HG03103 (cell line): ENCODE data around the gene FNIP2.
"Not testable (repeated sequence)": the region's sequence is repeated elsewhere in the genome, so short reads cannot be mapped to it uniquely, and the experiment has no call there.

ENCODE experiments used
- ATAC-seq: cut with Tn5 transposase; IDR thresholded peaks from one replicate; pipeline ENCODE4 v1.9.1; 2021; ENCODE audit warnings: low read depth; ENCODE audit not compliant: unreplicated experiment

The FNIP2 gene

DNA sequence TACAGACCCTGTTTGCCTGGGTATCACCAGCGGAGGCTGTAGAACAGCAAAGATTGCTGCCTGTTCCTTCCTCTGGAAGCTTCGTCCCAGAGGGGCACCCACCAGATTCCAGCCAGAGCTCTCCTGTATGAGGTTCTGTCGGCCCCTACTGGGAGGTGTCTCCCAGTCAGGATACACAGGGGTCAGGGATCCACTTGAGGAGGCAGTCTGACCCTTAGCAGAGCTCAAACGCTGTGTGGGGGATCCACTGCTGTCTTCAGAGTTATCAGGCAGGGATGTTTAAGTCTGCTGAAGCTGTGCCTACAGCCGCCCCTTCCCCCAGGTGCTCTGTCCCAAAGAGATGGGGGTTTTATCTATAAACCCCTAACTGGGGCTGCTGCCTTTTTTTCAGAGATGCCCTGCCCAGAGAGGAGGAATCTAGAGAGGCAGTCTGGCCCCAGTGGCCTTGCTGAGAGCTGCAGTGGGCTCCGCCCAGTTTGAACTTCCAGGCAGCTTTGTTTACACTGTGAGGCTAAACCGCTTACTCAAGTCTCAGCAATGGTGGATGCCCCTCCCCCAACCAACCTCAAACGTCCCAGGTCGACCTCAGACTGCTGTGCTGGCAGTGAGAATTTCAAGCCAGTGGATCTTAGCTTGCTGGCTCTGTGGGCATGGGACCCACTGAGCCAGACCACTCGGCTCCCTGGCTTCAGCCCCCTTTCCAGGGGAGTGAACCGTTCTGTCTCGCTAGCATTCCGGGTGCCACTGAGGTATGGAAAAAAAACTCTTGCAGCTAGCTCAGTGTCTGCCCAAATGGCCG, 133.7 kb downstream of the FNIP2 start:
- not testable (repeated sequence) for ATAC-seq

- ATAC-seq = no peak
Measured at GRCh38 chr4:158903079-158903456, 134.2 kb downstream of the FNIP2 start.

GRCh38 chr4:158903472-158904043, 134.7 kb downstream of the FNIP2 start:
- no peak for ATAC-seq

DNA sequence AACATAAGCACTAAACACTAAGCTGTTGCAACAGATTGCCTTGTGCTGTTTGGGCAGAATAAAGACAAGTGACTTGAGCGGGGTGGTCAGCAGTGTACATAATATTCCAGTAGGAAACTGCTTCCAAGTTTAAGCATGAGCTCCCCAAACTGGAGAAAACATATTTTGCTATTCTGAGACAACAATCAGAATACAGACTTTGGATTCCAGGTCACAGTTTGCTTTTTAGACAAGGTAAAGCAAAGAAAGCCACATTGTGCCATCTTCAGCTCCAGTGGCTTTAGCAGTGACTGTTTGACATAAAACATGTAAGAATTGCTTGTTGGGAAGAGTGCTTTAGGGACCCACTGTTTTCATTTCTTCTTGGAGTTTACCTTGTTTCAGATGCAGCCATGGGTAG, 136.0 kb downstream of the FNIP2 start:
- no peak for ATAC-seq

DNA sequence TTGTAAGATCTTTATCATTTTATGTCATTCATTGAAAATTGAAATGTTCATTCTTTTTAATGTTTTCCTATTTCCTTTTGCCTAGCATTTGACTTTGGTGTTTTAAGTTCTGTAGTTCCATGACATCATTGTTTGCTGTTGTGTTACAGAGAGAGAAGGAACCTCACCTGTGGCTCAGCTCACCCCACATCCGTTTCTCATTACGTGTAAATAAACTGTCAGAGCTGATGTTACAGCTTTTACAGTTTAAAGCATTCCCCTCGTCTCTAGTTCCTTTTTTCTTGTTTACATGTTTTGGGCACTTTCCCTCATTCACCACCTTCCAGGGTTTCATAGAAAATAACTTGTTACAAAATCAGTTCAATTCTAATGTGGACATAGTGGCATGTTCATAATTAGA, 137.2 kb downstream of the FNIP2 start:
- ATAC-seq = peak; percentile 84

DNA sequence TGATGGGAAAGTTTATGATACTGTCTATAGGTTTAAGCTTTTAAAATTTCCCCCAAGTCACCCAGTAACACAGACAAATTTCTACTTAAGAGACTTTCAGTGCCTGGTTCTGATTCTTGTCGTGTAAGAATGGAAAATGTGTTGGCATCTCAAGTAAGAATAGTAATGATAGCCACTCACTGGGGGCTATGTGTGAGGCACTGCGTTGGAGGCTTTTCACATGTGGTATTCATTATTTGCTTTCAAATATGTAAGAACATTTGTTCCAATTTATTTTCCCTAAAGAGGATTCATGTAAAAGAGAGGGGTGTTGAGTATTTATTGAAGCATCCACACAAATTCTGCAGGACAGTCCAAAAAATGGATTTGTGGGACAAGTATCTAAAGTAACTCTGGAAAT, 143.6 kb downstream of the FNIP2 start:
- no peak for ATAC-seq

DNA sequence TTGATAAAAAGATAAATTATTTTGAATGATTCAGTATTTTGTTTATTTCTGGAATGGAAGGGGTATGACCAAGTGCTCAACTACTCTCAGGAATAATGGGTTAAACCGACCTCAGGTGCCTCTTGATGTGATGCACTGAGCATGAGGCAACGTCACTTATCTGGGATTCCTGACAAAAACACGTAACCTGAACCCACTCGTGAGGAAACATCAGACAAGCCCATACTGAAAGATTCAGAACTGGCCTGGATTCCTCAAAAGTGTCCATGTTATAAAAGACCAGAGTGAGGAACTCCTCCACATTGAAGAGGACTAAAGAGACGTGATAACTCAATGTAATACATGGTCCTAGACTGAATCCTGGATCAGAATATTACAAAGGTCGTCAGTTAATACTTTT, 144.0 kb downstream of the FNIP2 start:
- ATAC-seq = no peak

DNA sequence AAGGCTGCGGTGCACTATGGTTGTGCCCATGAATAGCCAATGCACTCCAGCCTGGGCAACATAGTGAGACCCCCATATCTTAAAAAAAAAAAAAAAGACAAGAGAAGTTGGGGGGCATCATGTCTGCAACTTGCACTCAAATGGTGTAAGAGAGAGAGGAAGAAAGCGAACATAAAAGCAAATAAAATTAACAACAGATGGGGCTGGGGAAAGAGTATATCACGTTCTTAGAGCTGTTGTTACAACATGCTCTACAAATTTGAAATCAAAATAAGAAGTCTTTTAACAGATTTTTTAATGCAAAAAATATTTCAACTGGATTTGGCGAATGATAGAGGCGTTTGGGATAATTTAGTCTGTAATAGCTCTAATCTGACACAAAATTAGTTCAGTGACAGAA, 144.9 kb downstream of the FNIP2 start:
- ATAC-seq = no peak

DNA sequence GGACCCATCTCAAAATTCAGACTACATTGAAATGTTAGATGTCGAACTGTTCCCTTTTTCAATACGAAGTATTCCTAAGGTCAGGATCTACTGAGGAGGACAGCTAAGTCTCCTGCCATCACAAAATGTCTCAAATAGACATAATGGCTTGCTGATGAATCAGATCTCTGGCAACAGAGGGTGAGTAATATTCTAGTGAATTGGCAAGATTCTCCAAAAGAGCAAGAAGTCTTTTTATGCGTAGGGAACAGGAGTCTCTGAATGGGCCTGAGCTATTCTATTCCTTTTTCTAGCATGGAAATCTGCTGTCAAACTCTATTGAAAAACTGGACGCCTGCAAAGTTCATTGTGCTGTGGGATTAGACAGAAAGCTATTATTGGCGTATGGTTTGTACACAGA, 145.4 kb downstream of the FNIP2 start:
- no peak for ATAC-seq

DNA sequence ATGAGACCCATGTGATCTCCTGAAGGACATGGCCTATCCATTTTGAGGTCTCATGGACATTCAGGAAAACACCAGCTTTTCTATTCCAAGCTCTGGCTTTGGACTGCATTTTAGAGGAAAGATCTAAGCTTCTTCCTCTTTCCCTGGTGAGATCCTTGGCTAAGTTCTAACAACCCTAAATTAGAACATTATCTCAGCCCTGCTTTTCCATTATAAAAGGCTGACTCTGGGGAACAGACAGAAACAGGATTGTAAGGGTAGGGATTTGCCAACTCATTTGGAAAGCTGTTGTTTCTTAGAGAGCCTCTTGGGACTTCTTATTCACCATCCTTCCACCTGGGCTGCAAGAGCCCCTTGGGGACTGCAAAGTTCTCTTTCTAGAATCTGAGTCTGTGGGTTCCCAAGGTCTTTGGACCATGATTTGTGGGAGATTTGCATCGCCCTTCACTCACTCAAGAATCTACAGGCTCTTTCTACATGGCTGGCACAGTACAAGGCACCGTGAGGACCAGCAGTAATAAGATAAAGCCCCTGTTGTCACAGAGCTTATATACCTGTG, 146.9 kb downstream of the FNIP2 start:
- ATAC-seq = no peak

DNA sequence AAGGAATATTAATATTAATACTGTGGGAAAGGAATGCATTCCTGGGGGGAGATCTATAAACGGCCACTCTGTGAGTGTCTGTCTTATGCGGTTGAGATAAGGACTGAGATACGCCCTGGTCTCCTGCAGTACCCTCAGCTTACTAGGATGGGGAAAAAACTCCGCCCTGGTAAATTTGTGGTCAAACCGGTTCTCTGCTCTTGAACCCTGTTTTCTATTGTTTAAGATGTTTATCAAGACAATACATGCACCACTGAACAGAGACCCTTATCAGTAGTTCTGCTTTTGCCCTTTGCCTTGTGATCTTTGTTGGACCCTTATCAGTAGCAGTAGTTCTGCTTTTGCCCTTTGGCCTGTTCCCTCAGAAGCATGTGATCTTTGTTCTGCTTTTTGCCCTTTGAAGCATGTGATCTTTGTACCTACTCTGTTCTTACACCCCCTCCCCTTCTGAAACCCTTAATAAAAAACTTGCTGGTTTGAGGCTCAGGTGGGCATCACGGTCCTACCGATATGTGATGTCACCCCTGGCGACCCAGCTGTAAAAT, 151.7 kb downstream of the FNIP2 start:
- ATAC-seq = not testable (repeated sequence)

DNA sequence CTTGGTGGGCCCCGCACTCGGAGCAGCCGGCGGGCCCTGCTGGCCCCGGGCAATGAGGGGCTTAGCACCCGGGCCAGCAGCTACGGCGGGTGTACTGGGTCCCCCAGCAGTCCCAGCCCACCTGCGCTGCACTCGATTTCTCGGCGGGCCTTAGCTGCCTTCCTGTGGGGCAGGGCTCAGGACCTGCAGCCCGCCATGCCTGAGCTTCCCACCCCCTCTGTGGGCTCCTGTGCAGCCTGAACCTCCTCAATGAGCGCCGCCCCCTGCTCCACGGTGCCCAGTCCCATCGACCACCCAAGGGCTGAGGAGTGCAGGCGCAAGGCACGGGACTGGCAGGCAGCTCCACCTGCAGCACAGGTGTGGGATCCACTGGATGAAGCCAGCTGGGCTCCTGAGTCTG, 158.9 kb downstream of the FNIP2 start:
- ATAC-seq = not testable (repeated sequence)

GRCh38 chr4:158929939-158930638, 161.3 kb downstream of the FNIP2 start:
- no peak for ATAC-seq

DNA sequence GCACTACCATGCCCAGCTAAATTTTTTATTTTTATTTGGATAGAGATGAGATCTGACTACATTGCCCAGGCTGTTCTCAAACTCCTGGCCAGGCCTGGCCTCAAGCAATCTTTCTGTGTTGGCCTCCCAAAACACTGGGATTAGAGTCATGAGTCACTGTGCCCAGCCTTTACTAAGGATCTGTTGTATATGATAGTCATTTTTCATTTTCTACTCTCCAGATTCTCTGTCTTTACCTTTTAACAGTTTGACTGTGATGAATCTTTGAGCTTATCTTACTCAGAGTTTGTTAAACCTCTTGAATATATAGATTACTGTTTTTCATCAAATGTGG, 161.8 kb downstream of the FNIP2 start:
- no peak for ATAC-seq

- ATAC-seq = no peak
Measured at GRCh38 chr4:158933236-158933635, 164.4 kb downstream of the FNIP2 start.

DNA sequence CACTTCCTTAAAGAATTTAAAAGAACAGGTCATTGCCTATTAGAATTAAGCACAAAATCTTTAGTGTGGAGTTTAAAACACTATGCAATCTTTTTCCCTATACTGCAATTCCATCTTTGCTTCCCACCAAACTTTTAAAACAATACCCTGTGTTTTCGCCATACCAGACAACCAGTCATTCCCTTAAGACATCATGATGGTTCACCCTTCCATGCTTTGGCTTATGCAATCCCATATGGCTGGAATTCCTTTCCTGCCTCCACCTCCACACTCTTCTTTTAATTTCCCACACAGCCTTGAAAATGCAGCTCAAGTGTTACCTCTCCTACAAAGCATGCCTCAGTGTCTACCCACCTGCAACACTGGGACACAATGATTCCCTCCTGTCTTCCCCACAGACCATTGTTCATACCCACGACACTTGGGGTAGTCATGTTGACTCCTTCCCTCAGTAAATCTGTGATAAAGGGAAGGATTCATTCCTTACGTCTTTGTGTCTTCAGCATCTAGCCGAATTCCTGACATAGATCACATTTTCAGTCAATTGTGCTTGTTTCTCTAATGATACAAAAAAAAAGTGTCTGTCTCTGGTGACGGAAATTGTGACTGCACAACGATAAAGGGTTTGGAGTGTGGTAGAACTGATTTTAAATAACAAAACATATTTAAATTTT, 166.3 kb downstream of the FNIP2 start:
- no peak for ATAC-seq

GRCh38 chr4:158936238-158936637, 167.4 kb downstream of the FNIP2 start:
- no peak for ATAC-seq

DNA sequence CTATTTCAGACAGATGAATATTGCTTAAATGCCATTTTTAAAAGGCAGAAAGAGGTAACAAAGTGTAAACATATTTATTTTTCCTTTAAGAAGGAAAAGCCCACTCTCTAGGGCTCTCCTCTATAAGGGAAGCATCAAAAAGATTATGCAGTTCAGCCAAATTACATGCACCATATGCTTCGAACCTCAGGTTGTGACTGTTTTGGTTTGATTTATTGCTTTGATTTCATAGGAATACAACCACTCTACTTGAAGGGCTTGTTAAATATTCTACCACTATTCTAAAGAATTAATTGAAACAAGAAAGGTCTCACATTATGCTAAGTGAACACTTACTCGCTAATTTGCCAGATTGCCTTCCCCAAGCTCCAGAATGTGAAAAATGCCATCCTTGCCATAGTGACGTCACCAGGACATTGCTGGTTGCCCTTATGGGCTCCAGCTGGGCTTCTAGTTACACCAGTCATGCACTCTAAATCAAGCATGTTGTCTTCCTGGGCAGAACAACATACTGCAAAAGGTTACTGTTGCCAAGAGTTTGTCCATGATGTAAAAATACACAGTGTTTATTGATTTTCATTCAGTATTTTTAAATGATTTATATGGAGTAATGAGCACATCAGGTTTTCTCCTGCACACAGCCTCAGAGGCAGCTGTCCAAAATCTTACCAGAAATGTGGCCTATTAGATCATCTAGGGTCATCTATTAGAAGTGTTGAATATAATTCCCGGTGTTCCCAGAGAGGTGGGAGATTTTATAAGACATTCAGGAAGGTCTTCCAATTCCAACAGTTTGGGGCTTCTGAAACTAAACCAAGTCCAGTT, 169.6 kb downstream of the FNIP2 start:
- ATAC-seq = no peak

DNA sequence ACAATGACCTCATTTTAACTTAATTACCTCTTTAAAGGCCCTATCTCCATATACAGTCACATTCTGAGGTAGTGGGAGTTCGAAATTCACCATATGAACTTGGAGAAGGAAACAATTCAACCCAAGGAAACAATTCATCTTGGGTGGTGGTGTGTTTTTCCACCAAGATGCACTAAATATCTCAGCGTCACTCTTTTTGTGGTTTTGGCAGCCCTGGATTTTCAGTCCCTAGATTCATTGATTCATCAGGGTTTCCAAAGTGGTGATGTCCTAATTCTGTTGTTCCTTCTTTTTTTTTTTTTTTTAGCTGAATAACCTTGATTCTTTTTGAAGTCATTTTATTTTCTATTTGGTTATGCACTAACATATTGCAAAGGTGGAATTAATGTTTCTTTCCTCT, 171.4 kb downstream of the FNIP2 start:
- no peak for ATAC-seq

DNA sequence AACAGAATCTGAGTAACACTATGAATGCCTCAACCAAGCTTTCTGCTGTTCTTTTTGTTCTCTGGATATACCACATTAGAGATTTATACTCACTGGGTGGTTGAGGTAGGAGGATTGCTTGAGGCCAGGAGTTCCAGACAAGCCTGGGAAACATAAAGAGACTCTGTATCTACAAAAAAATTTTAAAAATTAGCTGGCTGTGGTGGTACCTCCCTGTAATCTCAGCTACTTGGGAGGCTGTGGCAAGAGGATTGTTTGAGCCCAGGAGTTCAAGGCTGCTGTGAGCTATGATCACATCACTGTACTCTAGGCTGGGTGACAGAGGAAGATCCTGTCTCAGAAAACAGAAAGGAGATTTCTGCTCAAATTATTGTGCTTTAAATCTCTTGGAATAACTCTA, 172.5 kb downstream of the FNIP2 start:
- no peak for ATAC-seq
